ENCODE measurements around the gene PLEKHF1. TPM values are rescaled to one million over a fixed set of nuclear protein-coding genes. Genes with fewer than 3 reads are reported as not detected.
A peak's percentile ranks its signal among the peaks of the same experiment; 100 is the strongest.

The PLEKHF1 gene
- total and polyA plus RNA-seq, 12 donors, result 7.0 to 47.9 (median 20.0) TPM

DNA sequence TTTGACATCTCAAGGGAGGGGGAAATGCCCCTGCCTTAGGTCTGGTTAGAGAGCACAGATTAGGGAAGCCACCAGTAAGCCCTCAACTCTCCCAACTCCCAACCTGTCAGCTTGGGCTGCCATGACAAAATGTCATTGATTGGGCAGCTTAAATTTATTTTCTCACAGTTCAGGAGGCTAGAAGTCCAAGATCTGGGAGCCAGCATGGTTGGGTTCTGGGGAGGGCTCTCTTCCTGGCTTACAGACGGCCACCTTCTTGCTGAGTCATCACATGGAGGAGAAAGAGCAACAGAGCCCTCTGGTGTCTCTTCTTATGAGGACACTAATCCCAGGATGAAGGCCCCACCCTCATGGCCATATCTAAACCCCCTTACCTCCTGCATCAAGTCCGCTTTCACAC is 25.6 kb downstream of the PLEKHF1 start:
- H3K27me3 ChIP-seq, result no peaks in the 10 kb centered on the region
- no peak overlapping the region for H3K27ac ChIP-seq
- 50% methylated on average over 2 of the region's 2 CpGs for WGBS, 2 donors
- no peak overlapping the region for H3K4me3 ChIP-seq
- peaks cover 0 to 12% (median 8%) of the 10 kb centered on the region in 11 donors for H3K9me3 ChIP-seq
- no peaks in the 10 kb centered on the region for H3K36me3 ChIP-seq
- ATAC-seq (no peak), DNase-seq (no peak)
- H3K4me1 ChIP-seq, result peaks cover 0 to 18% (median 4%) of the 10 kb centered on the region in 9 donors
- intact Hi-C loops (cut with DNase I), result loop anchor here in 4 of 10 donors (1.0 to 10.0 kb wide), 4 partner anchors 76 to 81 kb away; no protein-coding TSS in a partner anchor
- TF ChIP-seq, protein P1, sequence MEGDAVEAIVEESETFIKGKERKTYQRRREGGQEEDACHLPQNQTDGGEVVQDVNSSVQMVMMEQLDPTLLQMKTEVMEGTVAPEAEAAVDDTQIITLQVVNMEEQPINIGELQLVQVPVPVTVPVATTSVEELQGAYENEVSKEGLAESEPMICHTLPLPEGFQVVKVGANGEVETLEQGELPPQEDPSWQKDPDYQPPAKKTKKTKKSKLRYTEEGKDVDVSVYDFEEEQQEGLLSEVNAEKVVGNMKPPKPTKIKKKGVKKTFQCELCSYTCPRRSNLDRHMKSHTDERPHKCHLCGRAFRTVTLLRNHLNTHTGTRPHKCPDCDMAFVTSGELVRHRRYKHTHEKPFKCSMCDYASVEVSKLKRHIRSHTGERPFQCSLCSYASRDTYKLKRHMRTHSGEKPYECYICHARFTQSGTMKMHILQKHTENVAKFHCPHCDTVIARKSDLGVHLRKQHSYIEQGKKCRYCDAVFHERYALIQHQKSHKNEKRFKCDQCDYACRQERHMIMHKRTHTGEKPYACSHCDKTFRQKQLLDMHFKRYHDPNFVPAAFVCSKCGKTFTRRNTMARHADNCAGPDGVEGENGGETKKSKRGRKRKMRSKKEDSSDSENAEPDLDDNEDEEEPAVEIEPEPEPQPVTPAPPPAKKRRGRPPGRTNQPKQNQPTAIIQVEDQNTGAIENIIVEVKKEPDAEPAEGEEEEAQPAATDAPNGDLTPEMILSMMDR (IDR thresholded peaks at IDR 0.05), result peak in 7 of 9 donors; percentile 27 to 49 (median 37)

DNA sequence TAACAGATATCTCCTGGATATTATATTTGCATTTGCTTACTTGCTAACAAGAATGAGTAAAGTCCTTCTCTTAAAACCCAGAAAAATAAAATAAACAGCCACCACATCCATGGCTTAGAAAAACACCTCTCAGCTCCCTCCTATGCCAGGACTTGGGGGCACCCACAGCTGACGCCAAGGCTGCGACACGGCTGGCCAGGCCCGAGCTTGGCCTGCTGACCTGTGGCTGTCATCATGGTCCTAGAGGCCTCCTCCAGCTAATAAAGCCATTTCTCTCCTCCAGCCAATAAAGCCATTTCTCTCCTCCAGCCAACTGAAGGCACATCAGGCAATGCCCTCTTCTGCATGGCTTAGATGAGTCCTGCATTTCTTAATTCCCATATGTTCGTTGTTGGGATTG is 28.9 kb downstream of the PLEKHF1 start:
- Histone ChIP-seq H3K9me3 (peaks cover 0 to 12% (median 8%) of the 10 kb centered on the region in 11 donors), H3K27ac (peak overlapping the region in 1 of 10 donors; percentile 17), H3K36me3 (no peaks in the 10 kb centered on the region), H3K4me1 (peaks cover 0 to 8% (median 4%) of the 10 kb centered on the region in 9 donors), H3K27me3 (no peaks in the 10 kb centered on the region), H3K4me3 (no peak overlapping the region)
- ATAC-seq (peak in 1 of 8 donors; percentile 3), DNase-seq (no peak)
- TF ChIP-seq, protein P1 (IDR thresholded peaks at IDR 0.05), result no peak
- 87 to 89% methylated on average over 5 of the region's 5 CpGs for WGBS, 2 donors
- intact Hi-C loops (cut with DNase I), result loop anchor here in 6 of 10 donors (1.0 to 10.0 kb wide), 6 partner anchors 21 to 83 kb away; partner anchors contain the start of gene C19orf12 (in 1 of the 6)

DNA sequence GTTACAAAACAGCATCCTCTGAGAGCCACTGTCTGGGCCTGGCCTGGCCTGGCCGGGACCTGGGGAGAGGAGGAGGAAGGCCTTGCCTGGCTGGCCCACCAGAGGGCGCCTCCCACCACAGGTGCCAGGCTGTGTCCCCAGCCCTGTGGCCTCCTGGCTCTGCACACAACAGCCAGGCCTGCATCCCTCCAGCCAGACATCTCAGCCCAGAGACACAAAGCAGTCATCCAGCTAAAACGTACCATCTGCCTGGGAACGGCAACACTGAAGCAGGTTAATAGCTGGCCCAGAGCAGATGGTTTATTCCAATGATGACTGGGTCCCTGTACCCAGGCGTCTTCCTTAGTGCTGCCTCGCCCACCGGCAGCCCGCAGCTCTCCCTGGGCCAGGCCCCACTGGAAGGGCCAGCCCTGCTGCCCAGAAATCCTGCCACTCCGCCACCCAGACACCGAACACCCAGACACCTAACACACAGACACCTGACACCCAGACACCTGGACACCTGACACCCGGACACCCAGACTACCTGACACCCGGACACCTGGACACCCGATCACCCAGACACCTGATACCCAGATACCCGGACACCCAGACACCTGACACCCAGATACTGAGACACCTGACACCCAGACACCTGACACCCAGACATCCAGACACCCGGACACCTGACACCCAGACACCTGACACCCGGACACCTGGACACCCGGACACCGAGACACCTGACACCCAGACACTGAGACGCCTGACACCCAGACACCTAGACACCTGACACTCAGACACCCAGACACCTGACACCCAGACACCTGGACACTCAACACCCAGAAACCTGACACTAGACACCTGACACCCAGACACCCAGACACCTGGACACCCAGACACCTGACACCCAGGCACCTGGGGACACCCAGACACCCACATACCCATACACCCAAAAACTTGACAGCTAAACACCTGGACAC is 29.7 kb downstream of the PLEKHF1 start:
- intact Hi-C loops (cut with DNase I), result loop anchor here in 6 of 10 donors (1.0 to 10.0 kb wide), 6 partner anchors 20 to 84 kb away; partner anchors contain the start of gene C19orf12 (in 1 of the 6)
- TF ChIP-seq, protein P1 (IDR thresholded peaks at IDR 0.05), result peak; percentile 76 to 96 (median 91)
- 71 to 75% methylated on average over 19 of the region's 19 CpGs for WGBS, 2 donors
- Histone ChIP-seq H3K36me3 (no peaks in the 10 kb centered on the region), H3K27me3 (no peaks in the 10 kb centered on the region), H3K9me3 (peaks cover 0 to 11% (median 8%) of the 10 kb centered on the region in 11 donors), H3K4me1 (peaks cover 0 to 8% (median 4%) of the 10 kb centered on the region in 9 donors), H3K4me3 (no peak overlapping the region), H3K27ac (peak overlapping the region in 1 of 10 donors; percentile 17)
- peak; percentile 73 to 85 for DNase-seq
- ATAC-seq, result peak; percentile 93 to 98 (median 97)
